Heart left ventricle (tissue), 16 donors: Measurements from ENCODE around the gene YRDC. TPM values are rescaled to one million over a fixed set of nuclear protein-coding genes. Genes with fewer than 3 reads are reported as not detected.

Experiments
- ATAC-seq, 4 donors: fragments of 200-7000 bp; cut with Tn5 transposase; one replicate each; pipeline ENCODE4 v1.9.1; 2020 to 2022; ENCODE audit warnings: moderate library complexity in 4 of 4, mild to moderate bottlenecking in 3 of 4, moderate number of reproducible peaks in 1 of 4
- DNase-seq, 5 donors: peaks; one replicate each; pipeline ENCODE4 v3.0.0-alpha.2; 2020
- H3K27ac ChIP-seq, 12 donors: fragments of 200-600 bp; sonication (generic) in 4 of 12; one replicate each; pipeline versions ENCODE4 v1.5.0 to v1.8.0; 2016 to 2022; ENCODE audit warnings: mild to moderate bottlenecking in 2 of 12
- H3K27me3 ChIP-seq, 9 donors: fragments of 200-600 bp; sonication (generic) in 2 of 9; one replicate each; pipeline versions ENCODE4 v1.5.1 to v1.8.0; 2016 to 2022; ENCODE audit warnings: mild to moderate bottlenecking in 3 of 9
- H3K36me3 ChIP-seq, 9 donors: fragments of 200-600 bp; sonication (generic) in 2 of 9; one replicate each; pipeline versions ENCODE4 v1.5.0 to v1.8.0; 2018 to 2022; ENCODE audit warnings: mild to moderate bottlenecking in 2 of 9
- H3K4me1 ChIP-seq, 12 donors: fragments of 200-600 bp; sonication (generic) in 4 of 12; one replicate each; pipeline versions ENCODE4 v1.5.0 to v1.8.0; 2016 to 2022; ENCODE audit warnings: mild to moderate bottlenecking in 3 of 12
- H3K4me3 ChIP-seq, 12 donors: fragments of 200-600 bp; sonication (generic) in 4 of 12; one replicate each; pipeline versions ENCODE4 v1.5.0 to v1.8.0; 2017 to 2022; ENCODE audit warnings: mild to moderate bottlenecking in 9 of 12, moderate library complexity in 4 of 12
- H3K9me3 ChIP-seq, 12 donors: fragments of 200-600 bp; sonication (generic) in 4 of 12; one replicate each; pipeline versions ENCODE4 v1.5.0 to v1.8.0; 2016 to 2022; ENCODE audit warnings: mild to moderate bottlenecking in 1 of 12
- POLR2A ChIP-seq, 2 donors: fragments of 450-650 bp; IDR thresholded peaks; one replicate each; pipeline ENCODE4 v1.6.1; 2017; ENCODE audit warnings: antibody characterized with exemption in 2 of 2, mild to moderate bottlenecking in 2 of 2, moderate library complexity in 2 of 2
- WGBS, 4 donors: extraction: QIAGEN DNeasy Blood & Tissue Kit in 2 of 4; methylation state at CpG; one replicate each; pipeline versions ENCODE4 v1.1.5 to v1.1.7; 2013 to 2018; 5-methylcytosine and 5-hydroxymethylcytosine counted together
- intact Hi-C, 10 donors: fragments of 100-400 bp; cut with DNase I; formaldehyde crosslinking; loops; one replicate each; pipeline versions ENCODE4 v1.11.1 to v1.14.2; 2022
- polyA plus RNA-seq, 2 donors: library from polyadenylated mRNA; stranded (reverse); fragments of 200-250 nt; gene quantifications; one replicate each; pipeline ENCODE4 v1.2.3, GENCODE V29; 2013
- total RNA-seq, 9 donors: library from RNA; depleted of rRNA in 2 of 9; stranded (reverse); fragments of >200 nt in 2 of 9; fragmentation: NEBNext Ultra II Directional in 3 of 9; extraction: Animal tissue kit (Norgen Biotek cat#: 25700) in 3 of 9; gene quantifications; one replicate each; pipeline versions ENCODE4 v1.1.0 to v1.2.4, GENCODE V29; 2016 to 2023
- TF ChIP-seq, protein P1 (sequence below), 12 donors: fragments of 200-600 bp; sonication (generic) in 4 of 12; IDR thresholded peaks; one replicate each; pipeline versions ENCODE4 v1.5.0 to v1.8.0; 2018 to 2022; ENCODE audit warnings: antibody characterized with exemption in 12 of 12, mild to moderate bottlenecking in 5 of 12
- donor health status: ischemic (EF 13 %, LVEDD 7.1; RV severe dilation, severe dysfunction).
- donor health status: healthy with polysubstance abuse.
- donor health status: DM: no; HTN: yes; CAD: no.
- donor health status: DM: no; HTN: no; CAD: no.
- donor health status: ischemic (EF 25% LVEDD 6.9; RV normal size, moderate dysfunction).
- donor health status: ischemic (EF 25% LVEDD 5.7; RV mildly dilated, moderate dysfunction).
- donor health status: healthy.
- donor health status: DM: yes; HTN: yes; CAD: no.
- donor health status: ischemic (EF 35%, LVEDD 5.7; RV mildly dilated, moderate dysfunction).
- donor health status: nonischemic (EF 11% LVEDD 7.7; RV severe dilation, severe dysfunction).
- donor health status: DM: yes; HTN: yes; CAD: no.
- donor health status: PGD.
- donor health status: ischemic (EF 29% LVEDD 5.4; RV normal size, mild dysfunction).
- donor health status: nonischemic (EF 23%, LVEDD 6.1; RV moderate dilation, normal function).

The YRDC gene
- total and polyA plus RNA-seq, 11 donors: 2.8 to 21.3 (median 6.1) TPM

DNA sequence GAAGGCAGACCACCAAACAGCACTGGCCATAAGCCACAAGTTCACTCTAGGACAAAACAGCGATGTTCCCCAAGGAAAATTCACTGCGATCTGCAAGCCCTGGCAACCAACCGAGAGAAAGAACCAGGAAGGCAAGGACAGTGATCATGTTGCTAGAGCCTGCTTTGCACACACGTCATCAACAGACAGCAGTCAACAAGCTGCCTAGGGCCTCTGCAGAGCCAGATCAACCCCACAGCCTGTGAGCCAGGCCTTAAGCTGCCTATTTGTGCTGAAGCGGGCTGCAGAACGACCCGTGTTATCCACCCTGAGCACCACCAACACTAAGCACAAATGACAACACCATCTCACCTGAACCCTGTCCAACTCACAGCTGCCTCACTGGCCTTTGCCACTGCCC lies 6.2 kb upstream of the YRDC start:
- ATAC-seq: no peak
- peaks cover 0 to 57% (median 44%) of the 10 kb centered on the region in 9 donors for H3K36me3 ChIP-seq
- no peak overlapping the region for H3K4me3 ChIP-seq
- DNase-seq: no peak
- WGBS, 4 donors: 77 to 94% (median 83%) methylated on average over 7 of the region's 7 CpGs
- no peak for TF ChIP-seq POLR2A (IDR thresholded peaks at IDR 0.05)
- TF ChIP-seq, protein P1, sequence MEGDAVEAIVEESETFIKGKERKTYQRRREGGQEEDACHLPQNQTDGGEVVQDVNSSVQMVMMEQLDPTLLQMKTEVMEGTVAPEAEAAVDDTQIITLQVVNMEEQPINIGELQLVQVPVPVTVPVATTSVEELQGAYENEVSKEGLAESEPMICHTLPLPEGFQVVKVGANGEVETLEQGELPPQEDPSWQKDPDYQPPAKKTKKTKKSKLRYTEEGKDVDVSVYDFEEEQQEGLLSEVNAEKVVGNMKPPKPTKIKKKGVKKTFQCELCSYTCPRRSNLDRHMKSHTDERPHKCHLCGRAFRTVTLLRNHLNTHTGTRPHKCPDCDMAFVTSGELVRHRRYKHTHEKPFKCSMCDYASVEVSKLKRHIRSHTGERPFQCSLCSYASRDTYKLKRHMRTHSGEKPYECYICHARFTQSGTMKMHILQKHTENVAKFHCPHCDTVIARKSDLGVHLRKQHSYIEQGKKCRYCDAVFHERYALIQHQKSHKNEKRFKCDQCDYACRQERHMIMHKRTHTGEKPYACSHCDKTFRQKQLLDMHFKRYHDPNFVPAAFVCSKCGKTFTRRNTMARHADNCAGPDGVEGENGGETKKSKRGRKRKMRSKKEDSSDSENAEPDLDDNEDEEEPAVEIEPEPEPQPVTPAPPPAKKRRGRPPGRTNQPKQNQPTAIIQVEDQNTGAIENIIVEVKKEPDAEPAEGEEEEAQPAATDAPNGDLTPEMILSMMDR (IDR thresholded peaks at IDR 0.05): no peak
- H3K9me3 ChIP-seq: no peaks in the 10 kb centered on the region
- no peaks in the 10 kb centered on the region for H3K27me3 ChIP-seq
- H3K27ac ChIP-seq: no peak overlapping the region
- H3K4me1 ChIP-seq: peaks cover 0 to 23% (median 9%) of the 10 kb centered on the region in 12 donors
- intact Hi-C loops: loop anchor here in 2 of 10 donors (5.0 kb wide), 1 partner anchor 48 kb away; no protein-coding TSS in a partner anchor

DNA sequence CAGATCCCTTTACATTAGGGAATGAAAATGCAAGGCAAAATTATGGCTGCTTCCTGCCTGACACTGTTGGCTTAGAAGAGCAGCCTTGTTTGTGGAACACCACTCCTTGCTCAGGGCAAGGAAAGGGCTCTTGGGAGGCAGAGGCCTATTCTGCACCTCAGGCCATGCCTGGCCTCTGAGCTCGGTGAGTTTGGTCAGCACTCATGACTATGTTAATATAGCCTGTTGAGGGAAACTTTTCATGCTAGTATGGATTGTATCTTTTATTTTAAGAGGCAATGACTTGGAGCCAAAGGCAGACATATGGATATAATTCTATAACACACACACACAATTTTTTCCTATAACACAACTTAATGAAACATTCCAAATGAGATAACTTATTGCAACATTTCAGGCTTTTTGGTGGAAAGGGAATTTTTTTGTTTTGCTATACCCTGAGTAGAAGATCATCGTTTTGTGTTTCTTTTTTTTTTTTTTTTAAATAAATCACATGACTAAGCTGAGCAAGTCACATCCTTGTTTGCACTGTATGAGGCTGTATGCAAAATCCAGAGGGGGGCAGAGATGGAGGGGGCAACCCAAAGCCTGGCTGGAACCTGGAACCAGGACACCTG lies 5.6 kb upstream of the YRDC start:
- 77 to 88% (median 83%) methylated on average over 2 of the region's 2 CpGs for WGBS, 4 donors
- no peaks in the 10 kb centered on the region for H3K9me3 ChIP-seq
- peaks cover 3 to 29% (median 15%) of the 10 kb centered on the region in 12 donors for H3K4me1 ChIP-seq
- no peaks in the 10 kb centered on the region for H3K27me3 ChIP-seq
- DNase-seq (no peak), ATAC-seq (no peak)
- no peak for TF ChIP-seq POLR2A (IDR thresholded peaks at IDR 0.05)
- TF ChIP-seq, protein P1 (IDR thresholded peaks at IDR 0.05): no peak
- intact Hi-C loops: loop anchor here in 2 of 10 donors (5.0 kb wide), 1 partner anchor 49 kb away; no protein-coding TSS in a partner anchor
- H3K27ac ChIP-seq: no peak overlapping the region
- H3K4me3 ChIP-seq: no peak overlapping the region
- peaks cover 0 to 51% (median 39%) of the 10 kb centered on the region in 9 donors for H3K36me3 ChIP-seq

DNA sequence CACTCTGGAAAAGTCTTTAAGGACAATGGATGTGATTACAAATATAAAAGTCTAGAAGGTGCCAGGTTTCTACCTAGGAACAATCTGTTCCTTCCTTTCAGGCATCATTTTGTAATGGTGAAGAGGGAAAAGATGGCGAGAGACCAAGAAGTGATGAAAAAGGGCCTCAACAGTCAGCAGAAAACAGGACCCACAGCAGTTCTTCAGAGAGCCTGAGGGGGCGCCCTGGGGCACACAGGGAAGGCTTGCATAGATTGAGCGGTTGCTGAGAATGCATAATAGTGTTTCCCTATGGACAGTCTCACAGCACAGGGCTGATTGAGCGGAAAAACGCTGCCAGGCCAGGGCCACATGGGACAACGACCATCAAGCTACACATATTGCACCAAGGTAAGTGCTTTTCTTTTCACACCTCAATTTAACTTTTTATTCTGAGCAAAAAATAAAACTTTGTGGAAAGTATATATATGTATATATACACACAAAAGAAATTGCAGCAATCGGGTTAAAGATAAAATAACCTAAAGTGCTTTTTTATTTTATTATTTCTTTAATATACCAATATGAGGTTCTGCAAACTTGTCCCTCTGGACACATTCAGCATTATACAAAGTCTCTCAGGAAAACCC lies 3.1 kb upstream of the YRDC start:
- Histone ChIP-seq H3K27me3 (no peaks in the 10 kb centered on the region), H3K4me3 (no peak overlapping the region), H3K9me3 (no peaks in the 10 kb centered on the region), H3K4me1 (peaks cover 8 to 41% (median 25%) of the 10 kb centered on the region in 12 donors), H3K27ac (no peak overlapping the region), H3K36me3 (peaks cover 0 to 38% (median 25%) of the 10 kb centered on the region in 9 donors)
- 37 to 49% (median 39%) methylated on average over 7 of the region's 7 CpGs for WGBS, 4 donors
- intact Hi-C loops: loop anchor here in 2 of 10 donors (5.0 kb wide), 1 partner anchor 51 kb away; no protein-coding TSS in a partner anchor
- DNase-seq: peak; percentile 35 to 69 (median 57)
- TF ChIP-seq POLR2A (IDR thresholded peaks at IDR 0.05): no peak
- TF ChIP-seq, protein P1 (IDR thresholded peaks at IDR 0.05): peak; percentile 46 to 85 (median 72)
- no peak for ATAC-seq

DNA sequence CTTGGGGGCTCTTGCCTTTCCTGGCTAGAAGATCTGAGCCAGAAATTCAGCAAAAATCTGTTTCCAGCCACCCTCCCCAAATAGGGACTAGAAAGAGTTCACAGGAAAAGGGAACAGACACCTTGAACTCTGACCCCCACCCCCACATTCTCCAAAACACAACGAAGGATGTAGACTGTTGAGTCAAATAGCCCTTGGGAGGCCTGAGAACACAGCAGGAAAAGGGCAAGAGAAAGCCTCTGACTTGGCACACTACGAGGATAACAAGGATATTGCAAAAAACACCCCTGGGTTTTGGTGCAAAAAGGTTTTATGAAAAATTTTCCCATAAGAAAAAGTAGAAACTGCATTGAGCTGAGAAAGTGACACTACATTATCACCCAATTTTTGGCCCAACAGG lies 1.9 kb upstream of the YRDC start:
- no peak overlapping the region for H3K4me3 ChIP-seq
- intact Hi-C loops: loop anchor here in 8 of 10 donors (2.0 to 10.0 kb wide), 8 partner anchors 45 to 215 kb away; partner anchors contain the start of genes CDCA8 (in 6 of the 8), MTF1 (in 4 of the 8) and GNL2 (in 1 of the 8)
- no peak for DNase-seq
- no peak for ATAC-seq
- peaks cover 8 to 41% (median 28%) of the 10 kb centered on the region in 12 donors for H3K4me1 ChIP-seq
- no peaks in the 10 kb centered on the region for H3K9me3 ChIP-seq
- H3K27me3 ChIP-seq: no peaks in the 10 kb centered on the region
- H3K27ac ChIP-seq: peak overlapping the region in 4 of 12 donors; percentile 93 to 97 (median 96)
- no peak for TF ChIP-seq POLR2A (IDR thresholded peaks at IDR 0.05)
- TF ChIP-seq, protein P1 (IDR thresholded peaks at IDR 0.05): no peak
- WGBS, 4 donors: 43 to 55% (median 50%) methylated on average over 2 of the region's 2 CpGs
- H3K36me3 ChIP-seq: peaks cover 0 to 38% (median 25%) of the 10 kb centered on the region in 9 donors
